GM18505 (cell line): ENCODE measurements around the gene LRRC32.

Experiments used
- ATAC-seq: cut with Tn5 transposase; IDR thresholded peaks from one replicate; pipeline ENCODE4 v1.9.1; 2021; ENCODE audit not compliant: unreplicated experiment
- POLR2A ChIP-seq: IDR thresholded peaks from 4 replicates; pipeline ENCODE4 v1.6.1; 2011; ENCODE audit warnings: borderline replicate concordance; ENCODE audit not compliant: insufficient read depth, insufficient read length; ENCODE audit errors: extremely low read depth

The LRRC32 gene

GRCh38 chr11:76660533-76661305 is 9.8 kb downstream of the LRRC32 start:
- ATAC-seq, result no peak
- no peak for TF ChIP-seq POLR2A

- TF ChIP-seq POLR2A, result no peak
These were observed 10.6 kb downstream of the LRRC32 start for GRCh38 chr11:76659672-76660532.

GRCh38 chr11:76658651-76659650 is 11.6 kb downstream of the LRRC32 start:
- no peak for ATAC-seq
- no peak for TF ChIP-seq POLR2A

More at GRCh38 chr11:76659672-76660532, 10.6 kb downstream of the LRRC32 start:
- ATAC-seq, result no peak

- no peak for TF ChIP-seq POLR2A
- no peak for ATAC-seq
These were observed 12.3 kb downstream of the LRRC32 start for GRCh38 chr11:76658231-76658630.

GRCh38 chr11:76657187-76658170 is 13.1 kb downstream of the LRRC32 start:
- no peak for TF ChIP-seq POLR2A
- no peak for ATAC-seq

- no peak for ATAC-seq
- TF ChIP-seq POLR2A, result no peak
These were observed 13.9 kb downstream of the LRRC32 start for GRCh38 chr11:76656571-76657081.

GRCh38 chr11:76656050-76656531 is 14.5 kb downstream of the LRRC32 start:
- no peak for ATAC-seq
- TF ChIP-seq POLR2A, result no peak

GRCh38 chr11:76655501-76656049 is 15.0 kb downstream of the LRRC32 start:
- no peak for ATAC-seq
- no peak for TF ChIP-seq POLR2A

GRCh38 chr11:76654980-76655379 is 15.6 kb downstream of the LRRC32 start:
- TF ChIP-seq POLR2A, result no peak
- no peak for ATAC-seq

GRCh38 chr11:76654298-76654851 is 16.2 kb downstream of the LRRC32 start:
- no peak for TF ChIP-seq POLR2A
- ATAC-seq, result no peak
